GM18511 (cell line): Measurements from ENCODE around the gene SLC9A8.

Experiments used
- ATAC-seq: cut with Tn5 transposase; IDR thresholded peaks from one replicate; pipeline ENCODE4 v1.9.1; 2021; ENCODE audit warnings: mild to moderate bottlenecking, moderate library complexity; ENCODE audit not compliant: unreplicated experiment

Gene SLC9A8

GRCh38 chr20:49914310-49915117 is 101.9 kb downstream of the SLC9A8 start:
- ATAC-seq, result peak; percentile 1

GRCh38 chr20:49915118-49915379 is 102.4 kb downstream of the SLC9A8 start:
- peak; percentile 46 for ATAC-seq

- ATAC-seq, result peak; percentile 91
Measured at GRCh38 chr20:49915380-49916145, 102.9 kb downstream of the SLC9A8 start, which contains the start of gene SPATA2. Gene SPATA2 (minus strand): TSS chr20:49915529. CDS start chr20:49908490, 7,039 bp downstream.

GRCh38 chr20:49916146-49917002 is 103.7 kb downstream of the SLC9A8 start:
- ATAC-seq, result no peak

GRCh38 chr20:49918446-49918845 is 105.8 kb downstream of the SLC9A8 start:
- ATAC-seq, result no peak

- ATAC-seq, result no peak
Measured at GRCh38 chr20:49919009-49919408, 106.4 kb downstream of the SLC9A8 start.

- ATAC-seq, result no peak
Measured at GRCh38 chr20:49919461-49919860, 106.8 kb downstream of the SLC9A8 start.

GRCh38 chr20:49924247-49924646 is 111.6 kb downstream of the SLC9A8 start:
- ATAC-seq, result no peak

GRCh38 chr20:49925901-49926454 is 113.3 kb downstream of the SLC9A8 start:
- no peak for ATAC-seq

GRCh38 chr20:49928411-49929141 is 115.9 kb downstream of the SLC9A8 start:
- ATAC-seq, result peak; percentile 51

- no peak for ATAC-seq
Measured at GRCh38 chr20:49929142-49929494, 116.5 kb downstream of the SLC9A8 start.

- peak; percentile 21 for ATAC-seq
Measured at GRCh38 chr20:49935746-49936152, 123.1 kb downstream of the SLC9A8 start.

GRCh38 chr20:49936153-49937026 is 123.8 kb downstream of the SLC9A8 start, which contains the start of gene RNF114:
Gene RNF114 (plus strand): TSS chr20:49936397. CDS start chr20:49936413, 16 bp downstream.
- ATAC-seq, result peak; percentile 67

GRCh38 chr20:49937027-49937929 is 124.7 kb downstream of the SLC9A8 start:
- ATAC-seq, result no peak

GRCh38 chr20:49938173-49939163 is 125.8 kb downstream of the SLC9A8 start:
- ATAC-seq, result no peak

- no peak for ATAC-seq
Measured at GRCh38 chr20:49941456-49941855, 128.8 kb downstream of the SLC9A8 start.
